Upper lobe of left lung (tissue), 6 donors: Measurements from ENCODE around the gene EPOP. TPM values are rescaled to one million over a fixed set of nuclear protein-coding genes. Genes with fewer than 3 reads are reported as not detected.

Experiments used
- ATAC-seq, 2 donors: fragments of 200-7000 bp; cut with Tn5 transposase; one replicate each; pipeline ENCODE4 v1.9.1; 2022; ENCODE audit warnings: mild to moderate bottlenecking in 2 of 2, moderate library complexity in 2 of 2; ENCODE audit not compliant: low FRiP score in 2 of 2
- DNase-seq, 2 donors: peaks; one replicate each; pipeline ENCODE4 v3.0.0-alpha.2; 2019 to 2020
- H3K27ac ChIP-seq, 4 donors: fragments of 200-600 bp; sonication (generic); one replicate each; pipeline ENCODE4 v1.5.1; 2016 to 2019
- H3K27me3 ChIP-seq, 4 donors: fragments of 200-600 bp; sonication (generic); one replicate each; pipeline ENCODE4 v1.5.1; 2017 to 2019
- H3K36me3 ChIP-seq, 4 donors: fragments of 200-600 bp; sonication (generic); one replicate each; pipeline ENCODE4 v1.5.1; 2016 to 2019
- H3K4me1 ChIP-seq, 4 donors: fragments of 200-600 bp; sonication (generic); one replicate each; pipeline ENCODE4 v1.5.1; 2018 to 2019
- H3K4me3 ChIP-seq, 4 donors: fragments of 200-600 bp; sonication (generic); one replicate each; pipeline ENCODE4 v1.5.1; 2017 to 2019; ENCODE audit warnings: mild to moderate bottlenecking in 2 of 4, moderate library complexity in 1 of 4
- H3K9me3 ChIP-seq, 4 donors: fragments of 200-600 bp; sonication (generic); one replicate each; pipeline ENCODE4 v1.5.1; 2018 to 2019
- EP300 ChIP-seq, 4 donors: sonication (generic); formaldehyde crosslinking; IDR thresholded peaks; one replicate each; pipeline ENCODE4 v1.5.1; 2017; ENCODE audit warnings: antibody characterized with exemption in 4 of 4, control low read depth in 2 of 4
- POLR2A ChIP-seq, 4 donors: fragments of 450-650 bp; IDR thresholded peaks; one replicate each; pipeline ENCODE4 v1.5.1; 2016 to 2017; ENCODE audit warnings: antibody characterized with exemption in 4 of 4, mild to moderate bottlenecking in 2 of 4
- POLR2AphosphoS5 ChIP-seq, 2 donors: sonication (generic); formaldehyde crosslinking; IDR thresholded peaks; one replicate each; pipeline ENCODE4 v1.5.1; 2017; ENCODE audit warnings: antibody characterized with exemption in 2 of 2
- WGBS, 2 donors: methylation state at CpG; one replicate each; pipeline ENCODE4 v1.1.5; 2017 to 2018; 5-methylcytosine and 5-hydroxymethylcytosine counted together
- total RNA-seq, 6 donors: library from RNA; depleted of rRNA in 4 of 6; stranded (reverse); fragments of >200 nt in 4 of 6; gene quantifications; one replicate each; pipeline versions ENCODE4 v1.1.0 to v1.2.1, GENCODE V29; 2016 to 2021
- TF ChIP-seq, protein P1 (sequence below), 6 experiments: fragments of 450-650 bp in 4 of 6; fragments of 200-600 bp in 2 of 6; sonication (generic) in 2 of 6; IDR thresholded peaks; one replicate each; pipeline ENCODE4 v1.5.1; 2016 to 2019; ENCODE audit warnings: antibody characterized with exemption in 6 of 6
- donor health status: DM: no; HTN: no; CAD: no; lungs with moderate emphysema.
- donor health status: DM: no; HTN: yes; CAD: no; lungs with severe emphysema.

The EPOP gene
- total RNA-seq, 6 donors from 2014 or later = 1.1 to 2.3 (median 1.8) TPM

- Histone ChIP-seq H3K4me3 (no peak overlapping the region), H3K27ac (no peak overlapping the region), H3K36me3 (no peaks in the 10 kb centered on the region), H3K9me3 (no peaks in the 10 kb centered on the region), H3K4me1 (peaks cover 24 to 35% (median 28%) of the 10 kb centered on the region in 4 donors), H3K27me3 (peaks cover 4 to 51% (median 29%) of the 10 kb centered on the region in 4 donors)
- WGBS, 2 donors = 78 to 83% methylated on average over 12 of the region's 12 CpGs
- TF ChIP-seq POLR2A (IDR thresholded peaks at IDR 0.05) = no peak
- TF ChIP-seq, protein P1, sequence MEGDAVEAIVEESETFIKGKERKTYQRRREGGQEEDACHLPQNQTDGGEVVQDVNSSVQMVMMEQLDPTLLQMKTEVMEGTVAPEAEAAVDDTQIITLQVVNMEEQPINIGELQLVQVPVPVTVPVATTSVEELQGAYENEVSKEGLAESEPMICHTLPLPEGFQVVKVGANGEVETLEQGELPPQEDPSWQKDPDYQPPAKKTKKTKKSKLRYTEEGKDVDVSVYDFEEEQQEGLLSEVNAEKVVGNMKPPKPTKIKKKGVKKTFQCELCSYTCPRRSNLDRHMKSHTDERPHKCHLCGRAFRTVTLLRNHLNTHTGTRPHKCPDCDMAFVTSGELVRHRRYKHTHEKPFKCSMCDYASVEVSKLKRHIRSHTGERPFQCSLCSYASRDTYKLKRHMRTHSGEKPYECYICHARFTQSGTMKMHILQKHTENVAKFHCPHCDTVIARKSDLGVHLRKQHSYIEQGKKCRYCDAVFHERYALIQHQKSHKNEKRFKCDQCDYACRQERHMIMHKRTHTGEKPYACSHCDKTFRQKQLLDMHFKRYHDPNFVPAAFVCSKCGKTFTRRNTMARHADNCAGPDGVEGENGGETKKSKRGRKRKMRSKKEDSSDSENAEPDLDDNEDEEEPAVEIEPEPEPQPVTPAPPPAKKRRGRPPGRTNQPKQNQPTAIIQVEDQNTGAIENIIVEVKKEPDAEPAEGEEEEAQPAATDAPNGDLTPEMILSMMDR (IDR thresholded peaks at IDR 0.05) = no peak
- TF ChIP-seq POLR2AphosphoS5 (IDR thresholded peaks at IDR 0.05) = no peak
- TF ChIP-seq EP300 (IDR thresholded peaks at IDR 0.05) = no peak
- ATAC-seq (no peak), DNase-seq (no peak)
Observed at GRCh38 chr17:38671939-38672720, 2.6 kb downstream of the EPOP start.

DNA sequence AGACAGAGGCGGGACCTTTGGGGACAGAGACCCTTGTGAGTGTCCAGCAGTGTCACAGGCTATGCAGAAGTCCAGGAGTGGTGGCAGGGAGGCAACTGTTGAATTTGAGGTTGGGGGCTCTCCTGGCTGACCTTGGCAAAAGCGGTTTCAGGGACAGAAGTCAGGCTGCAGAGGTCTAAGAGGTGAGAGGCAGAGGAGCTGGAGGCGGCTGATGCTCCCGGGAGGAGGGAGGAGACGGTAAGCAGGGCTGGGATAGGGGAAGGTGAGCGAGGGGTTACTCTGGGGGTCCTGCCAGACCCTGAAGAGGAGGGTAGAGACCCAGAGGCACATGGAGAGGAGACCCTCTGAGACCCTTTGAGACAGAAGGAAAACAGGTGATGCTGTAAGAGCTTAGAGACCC is 5.2 kb downstream of the EPOP start:
- no peak for TF ChIP-seq EP300 (IDR thresholded peaks at IDR 0.05)
- no peak for TF ChIP-seq POLR2A (IDR thresholded peaks at IDR 0.05)
- no peak for TF ChIP-seq POLR2AphosphoS5 (IDR thresholded peaks at IDR 0.05)
- TF ChIP-seq, protein P1 (IDR thresholded peaks at IDR 0.05) = no peak
- no peak for ATAC-seq
- no peaks in the 10 kb centered on the region for H3K36me3 ChIP-seq
- no peak overlapping the region for H3K4me3 ChIP-seq
- peaks cover 4 to 46% (median 26%) of the 10 kb centered on the region in 4 donors for H3K27me3 ChIP-seq
- no peak for DNase-seq
- WGBS, 2 donors = 7 to 16% methylated on average over 6 of the region's 6 CpGs
- peaks cover 13 to 15% (median 14%) of the 10 kb centered on the region in 4 donors for H3K4me1 ChIP-seq
- H3K9me3 ChIP-seq = no peaks in the 10 kb centered on the region
- no peak overlapping the region for H3K27ac ChIP-seq

DNA sequence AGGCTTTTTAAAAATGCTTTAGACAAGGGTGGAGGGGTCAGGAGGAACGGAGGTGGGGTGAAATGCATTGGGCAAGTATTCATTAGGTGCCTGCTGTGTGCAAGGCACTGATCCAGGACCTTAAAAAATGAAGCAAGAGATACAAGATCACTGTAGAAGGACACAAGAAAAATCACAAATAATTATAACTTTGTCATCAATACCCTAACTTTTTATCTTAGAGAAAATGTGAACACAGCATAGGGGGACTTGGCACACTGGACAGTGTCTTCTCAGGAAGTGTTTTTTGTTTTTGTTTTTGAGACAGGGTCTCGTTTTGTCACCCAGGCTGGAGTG is 7.0 kb downstream of the EPOP start:
- TF ChIP-seq EP300 (IDR thresholded peaks at IDR 0.05) = no peak
- TF ChIP-seq POLR2A (IDR thresholded peaks at IDR 0.05) = no peak
- no peak for TF ChIP-seq POLR2AphosphoS5 (IDR thresholded peaks at IDR 0.05)
- TF ChIP-seq, protein P1 (IDR thresholded peaks at IDR 0.05) = peak in 1 of 6 experiments; percentile 11
- Histone ChIP-seq H3K9me3 (no peaks in the 10 kb centered on the region), H3K36me3 (no peaks in the 10 kb centered on the region), H3K27ac (no peak overlapping the region), H3K27me3 (peaks cover 1 to 29% (median 14%) of the 10 kb centered on the region in 4 donors), H3K4me3 (no peak overlapping the region), H3K4me1 (no peaks in the 10 kb centered on the region)
- ATAC-seq (no peak), DNase-seq (no peak)
- WGBS, 2 donors = 18 to 47% methylated on average over 2 of the region's 2 CpGs

- DNase-seq (peak in 1 of 2 donors; percentile 66), ATAC-seq (peak; percentile 74 to 86)
- WGBS, 2 donors = 35 to 36% methylated on average over 7 of the region's 7 CpGs
- peaks cover 0 to 24% (median 12%) of the 10 kb centered on the region in 4 donors for H3K27me3 ChIP-seq
- H3K27ac ChIP-seq = no peak overlapping the region
- H3K36me3 ChIP-seq = no peaks in the 10 kb centered on the region
- H3K4me1 ChIP-seq = no peaks in the 10 kb centered on the region
- H3K9me3 ChIP-seq = no peaks in the 10 kb centered on the region
- H3K4me3 ChIP-seq = no peak overlapping the region
- no peak for TF ChIP-seq POLR2A (IDR thresholded peaks at IDR 0.05)
- TF ChIP-seq, protein P1 (IDR thresholded peaks at IDR 0.05) = peak; percentile 90 to 98 (median 95)
Observed at GRCh38 chr17:38667099-38667786, 7.5 kb downstream of the EPOP start.
